Thoracic aorta (tissue), 2 donors: ENCODE data around the gene SGF29. TPM values are rescaled to one million over a fixed set of nuclear protein-coding genes. Genes with fewer than 3 reads are reported as not detected.
A peak's percentile ranks its signal among the peaks of the same experiment; 100 is the strongest.

Source experiments
- ATAC-seq: fragments of 150-250 bp; one replicate; pipeline ENCODE4 v1.8.0; 2017; ENCODE audit warnings: low read depth; ENCODE audit not compliant: insufficient number of reproducible peaks, low FRiP score
- DNase-seq: peaks from one replicate; pipeline ENCODE4 v3.0.0-alpha.2; 2020; ENCODE audit warnings: low spot score
- H3K27ac ChIP-seq, 2 donors: fragments of 200-600 bp; sonication (generic); 1 replicate in 1 of 2; 2 replicates in 1 of 2; pipeline ENCODE4 v1.5.1; 2016; ENCODE audit warnings: mild to moderate bottlenecking in 2 of 2, moderate library complexity in 2 of 2
- H3K27me3 ChIP-seq: fragments of 200-600 bp; sonication (generic); replicated peaks from 2 replicates; pipeline ENCODE4 v1.6.0; 2016; ENCODE audit warnings: mild to moderate bottlenecking; ENCODE audit not compliant: insufficient read depth
- H3K36me3 ChIP-seq: fragments of 200-600 bp; sonication (generic); one replicate; pipeline ENCODE4 v1.5.1; 2016
- H3K4me1 ChIP-seq, 2 donors: fragments of 200-600 bp; sonication (generic); 1 replicate in 1 of 2; 2 replicates in 1 of 2; pipeline versions ENCODE4 v1.5.1 to v1.6.0; 2016; ENCODE audit warnings: low read depth in 2 of 2, mild to moderate bottlenecking in 1 of 2; ENCODE audit not compliant: control insufficient read depth in 1 of 2
- H3K4me3 ChIP-seq: fragments of 200-600 bp; sonication (generic); 2 replicates; pipeline ENCODE4 v1.5.1; 2016; ENCODE audit warnings: mild to moderate bottlenecking
- H3K9me3 ChIP-seq: fragments of 200-600 bp; sonication (generic); 2 replicates; pipeline ENCODE4 v1.5.1; 2016
- total RNA-seq, 2 donors: library from RNA; depleted of rRNA; stranded (reverse); fragments of >200 nt; gene quantifications; one replicate each; pipeline versions ENCODE4 v1.1.0 to v1.2.3, GENCODE V29; 2016
- TF ChIP-seq, protein P1 (sequence below): fragments of 200-600 bp; sonication (generic); IDR thresholded peaks from one replicate; pipeline ENCODE4 v1.5.1; 2019; ENCODE audit warnings: antibody characterized with exemption

SGF29 gene
- total RNA-seq, 2 donors from 2014 or later: 17.8 to 26.9 TPM

DNA sequence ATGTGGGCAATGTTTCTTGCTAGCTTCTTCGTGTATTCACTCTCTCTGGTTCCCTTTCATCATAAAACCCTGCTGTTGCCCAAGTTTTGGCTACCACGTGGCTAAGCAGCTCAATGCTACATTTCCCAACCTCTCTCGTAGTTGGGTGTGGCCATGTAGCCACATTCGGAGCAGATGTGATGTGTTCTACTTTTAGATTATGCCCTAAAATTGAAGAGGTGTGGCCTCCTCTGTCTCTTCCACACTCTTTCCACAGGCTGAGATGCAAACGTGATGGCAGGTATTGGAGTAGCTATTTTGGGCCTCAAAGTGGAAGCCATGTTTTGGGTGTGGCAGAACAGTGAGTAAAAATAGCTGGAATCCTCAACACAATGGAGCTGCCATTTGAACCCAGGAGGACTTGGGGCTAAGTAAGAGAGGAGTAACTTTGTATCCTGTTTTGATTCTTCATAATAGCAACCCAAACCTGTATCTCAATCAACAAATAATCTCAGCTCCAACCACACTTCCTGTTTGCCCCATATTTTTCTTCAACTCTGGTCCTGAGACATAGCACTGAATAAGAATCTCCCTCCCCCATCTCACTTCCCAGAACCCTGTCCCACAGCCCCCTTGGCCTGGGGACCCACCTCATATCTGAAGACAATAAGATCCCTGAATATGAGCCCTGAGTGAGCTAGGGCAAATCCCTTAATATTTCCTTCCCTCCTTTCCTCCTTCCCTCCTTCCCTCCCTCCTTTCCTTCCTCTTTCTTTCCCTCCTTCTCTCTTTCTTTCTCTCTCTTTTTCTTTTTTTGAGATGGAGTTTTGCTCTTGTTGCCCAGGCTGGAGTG, 19.0 kb upstream of the SGF29 start:
- DNase-seq (peak; percentile 40), ATAC-seq (no peak)
- TF ChIP-seq, protein P1, sequence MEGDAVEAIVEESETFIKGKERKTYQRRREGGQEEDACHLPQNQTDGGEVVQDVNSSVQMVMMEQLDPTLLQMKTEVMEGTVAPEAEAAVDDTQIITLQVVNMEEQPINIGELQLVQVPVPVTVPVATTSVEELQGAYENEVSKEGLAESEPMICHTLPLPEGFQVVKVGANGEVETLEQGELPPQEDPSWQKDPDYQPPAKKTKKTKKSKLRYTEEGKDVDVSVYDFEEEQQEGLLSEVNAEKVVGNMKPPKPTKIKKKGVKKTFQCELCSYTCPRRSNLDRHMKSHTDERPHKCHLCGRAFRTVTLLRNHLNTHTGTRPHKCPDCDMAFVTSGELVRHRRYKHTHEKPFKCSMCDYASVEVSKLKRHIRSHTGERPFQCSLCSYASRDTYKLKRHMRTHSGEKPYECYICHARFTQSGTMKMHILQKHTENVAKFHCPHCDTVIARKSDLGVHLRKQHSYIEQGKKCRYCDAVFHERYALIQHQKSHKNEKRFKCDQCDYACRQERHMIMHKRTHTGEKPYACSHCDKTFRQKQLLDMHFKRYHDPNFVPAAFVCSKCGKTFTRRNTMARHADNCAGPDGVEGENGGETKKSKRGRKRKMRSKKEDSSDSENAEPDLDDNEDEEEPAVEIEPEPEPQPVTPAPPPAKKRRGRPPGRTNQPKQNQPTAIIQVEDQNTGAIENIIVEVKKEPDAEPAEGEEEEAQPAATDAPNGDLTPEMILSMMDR: no peak
- Histone ChIP-seq H3K36me3 (peaks cover 22% of the 10 kb centered on the region), H3K4me1 (peaks cover 31 to 48% of the 10 kb centered on the region in 2 donors), H3K27ac (peak overlapping the region in 1 of 2 donors; percentile 22), H3K4me3 (no peak overlapping the region), H3K27me3 (no peaks in the 10 kb centered on the region), H3K9me3 (no peaks in the 10 kb centered on the region)

DNA sequence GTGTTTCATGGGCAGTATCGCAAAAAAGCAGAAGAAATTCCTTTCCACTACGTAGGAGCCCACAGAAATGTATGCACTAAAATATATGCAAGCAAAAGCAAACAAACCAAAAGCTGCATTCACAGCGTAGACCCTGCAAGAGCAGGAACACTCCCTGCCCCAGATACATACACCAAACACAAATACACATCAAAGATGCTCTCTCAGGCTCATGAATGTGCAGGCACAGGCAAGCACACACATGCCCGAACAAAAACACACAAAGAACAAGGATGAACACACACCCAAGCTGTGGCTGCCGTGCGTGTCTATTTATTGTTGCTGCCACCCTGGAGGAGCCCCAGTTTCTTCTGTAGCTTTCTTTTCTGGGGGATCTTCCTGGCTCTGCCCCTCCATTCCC, 16.6 kb upstream of the SGF29 start:
- no peaks in the 10 kb centered on the region for H3K27me3 ChIP-seq
- H3K4me1 ChIP-seq: peaks cover 28 to 48% of the 10 kb centered on the region in 2 donors
- peak overlapping the region; percentile 79 for H3K4me3 ChIP-seq
- ATAC-seq (no peak), DNase-seq (no peak)
- no peaks in the 10 kb centered on the region for H3K9me3 ChIP-seq
- peak overlapping the region; percentile 84 to 88 for H3K27ac ChIP-seq
- TF ChIP-seq, protein P1: no peak
- H3K36me3 ChIP-seq: peaks cover 22% of the 10 kb centered on the region

DNA sequence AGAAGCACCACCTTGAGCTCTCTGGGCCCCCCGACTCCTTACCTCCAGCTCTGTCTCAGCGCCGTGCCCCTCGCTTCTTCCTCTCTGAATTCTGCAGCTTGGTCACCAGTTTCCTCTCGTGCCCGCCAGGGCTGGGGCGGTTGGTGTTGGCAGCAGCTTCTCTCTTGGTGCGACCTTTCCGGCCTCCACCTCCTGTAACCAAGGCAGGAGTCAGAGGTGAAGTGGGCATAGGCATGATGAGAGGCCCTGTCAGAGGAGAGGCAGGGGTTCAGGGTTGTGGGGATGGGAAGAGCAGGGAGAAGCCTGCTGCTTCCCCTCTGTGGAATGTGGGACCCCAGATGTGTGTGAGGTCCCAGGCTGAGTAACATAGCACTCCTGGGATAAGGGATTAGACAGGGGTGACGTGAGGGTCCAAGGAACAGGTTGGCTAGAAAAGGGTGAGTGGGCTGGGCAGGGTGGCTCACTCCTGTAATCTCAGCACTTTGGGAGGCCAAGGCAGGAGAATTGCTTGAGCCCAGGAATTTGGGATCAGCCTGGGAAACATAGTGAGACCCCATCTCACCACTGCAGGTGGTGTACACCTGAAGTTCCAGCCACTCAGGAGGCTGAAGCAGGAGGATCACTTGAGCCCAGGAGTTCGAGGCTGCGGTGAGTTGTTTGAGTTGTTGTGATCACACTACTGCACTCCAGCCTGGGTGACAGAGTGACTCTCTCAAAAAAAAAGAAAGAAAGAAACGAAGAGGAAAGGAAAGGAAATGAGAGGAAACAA, 15.6 kb upstream of the SGF29 start:
- peaks cover 24 to 39% of the 10 kb centered on the region in 2 donors for H3K4me1 ChIP-seq
- TF ChIP-seq, protein P1: no peak
- no peaks in the 10 kb centered on the region for H3K27me3 ChIP-seq
- ATAC-seq (no peak), DNase-seq (no peak)
- H3K36me3 ChIP-seq: peaks cover 22% of the 10 kb centered on the region
- H3K9me3 ChIP-seq: no peaks in the 10 kb centered on the region
- peak overlapping the region; percentile 79 for H3K4me3 ChIP-seq
- H3K27ac ChIP-seq: peak overlapping the region; percentile 84 to 88

DNA sequence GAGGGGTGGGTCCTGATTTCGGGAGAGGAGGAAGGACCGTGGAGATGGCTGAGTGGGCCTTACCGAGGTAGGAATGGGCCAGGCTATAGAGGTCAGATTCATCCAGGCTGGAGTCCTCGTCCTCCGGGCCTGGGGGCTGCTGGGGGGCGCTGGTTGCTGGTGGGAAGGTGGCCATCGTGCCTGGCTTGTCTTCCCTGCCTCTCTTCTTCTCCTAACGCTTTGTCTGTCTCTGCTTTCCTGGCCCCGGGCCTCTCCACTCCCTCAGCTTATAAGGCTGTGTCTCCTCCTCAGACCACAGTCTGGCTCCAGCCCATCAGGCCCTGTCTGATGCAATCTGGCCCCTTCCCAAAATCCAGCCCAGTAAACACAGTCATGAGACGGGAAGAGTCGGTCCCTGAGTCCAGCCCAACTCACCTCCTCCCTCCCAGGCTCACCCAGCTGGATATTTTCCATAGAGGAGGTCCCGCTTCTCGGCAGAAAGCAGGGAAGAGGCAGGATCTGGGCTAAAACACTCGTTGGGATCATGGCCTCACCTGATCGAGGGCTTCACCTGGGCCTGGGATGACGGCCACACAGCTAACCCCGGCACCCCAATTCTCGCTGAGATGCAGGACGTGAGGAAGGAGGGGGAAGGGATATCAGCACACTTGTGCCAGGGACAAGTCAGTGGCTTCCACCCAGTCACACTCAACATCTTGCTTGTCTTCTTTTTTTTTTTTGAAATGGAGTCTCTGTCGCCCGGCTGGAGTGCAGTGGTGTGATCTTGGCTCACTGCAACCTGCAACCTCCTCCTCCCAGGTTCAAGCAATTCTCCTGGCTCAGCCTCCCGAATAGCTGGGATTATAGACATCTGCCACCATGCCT, 14.8 kb upstream of the SGF29 start, which contains the start of gene NUPR1:
NUPR1 (minus strand) TSS at position 242 of the 864 bp plus-strand sequence; CDS start at position 175, 67 bp downstream.
- Histone ChIP-seq H3K9me3 (no peaks in the 10 kb centered on the region), H3K4me1 (peaks cover 24 to 36% of the 10 kb centered on the region in 2 donors), H3K27ac (peak within 1 kb of the TSS; percentile 84 to 88), H3K36me3 (peaks cover 22% of the 10 kb centered on the region), H3K4me3 (peak within 1 kb of the TSS; percentile 79), H3K27me3 (no peaks in the 10 kb centered on the region)
- ATAC-seq: peak; percentile 95
- peak; percentile 86 for DNase-seq
- TF ChIP-seq, protein P1: no peak
